HG03139 (cell line): Measurements from ENCODE around the gene CHST13.

Experiments
- ATAC-seq: cut with Tn5 transposase; IDR thresholded peaks from one replicate; pipeline ENCODE4 v1.9.1; 2021; ENCODE audit not compliant: unreplicated experiment

CHST13 gene

GRCh38 chr3:126487151-126487771 is 36.7 kb upstream of the CHST13 start:
- no peak for ATAC-seq

- ATAC-seq = no peak
Observed at GRCh38 chr3:126488185-126488584, 35.8 kb upstream of the CHST13 start.

GRCh38 chr3:126488886-126489569 is 34.9 kb upstream of the CHST13 start:
- ATAC-seq = no peak

- ATAC-seq = no peak
Observed at GRCh38 chr3:126490619-126491018, 33.3 kb upstream of the CHST13 start.

- ATAC-seq = no peak
Observed at GRCh38 chr3:126491221-126492013, 32.5 kb upstream of the CHST13 start.

- ATAC-seq = no peak
Observed at GRCh38 chr3:126493051-126493450, 30.9 kb upstream of the CHST13 start.

GRCh38 chr3:126493739-126494138 is 30.2 kb upstream of the CHST13 start:
- no peak for ATAC-seq

- ATAC-seq = no peak
Observed at GRCh38 chr3:126494204-126494969, 29.6 kb upstream of the CHST13 start.

GRCh38 chr3:126494970-126495230 is 29.1 kb upstream of the CHST13 start:
- no peak for ATAC-seq

- ATAC-seq = no peak
Observed at GRCh38 chr3:126495786-126496185, 28.2 kb upstream of the CHST13 start.

GRCh38 chr3:126496894-126497850 is 26.8 kb upstream of the CHST13 start:
- ATAC-seq = no peak

- no peak for ATAC-seq
Observed at GRCh38 chr3:126497956-126498355, 26.0 kb upstream of the CHST13 start.

GRCh38 chr3:126498461-126498860 is 25.5 kb upstream of the CHST13 start:
- no peak for ATAC-seq

GRCh38 chr3:126498929-126499328 is 25.0 kb upstream of the CHST13 start:
- no peak for ATAC-seq

GRCh38 chr3:126499401-126499800 is 24.6 kb upstream of the CHST13 start:
- ATAC-seq = no peak

GRCh38 chr3:126500016-126500415 is 23.9 kb upstream of the CHST13 start:
- no peak for ATAC-seq

GRCh38 chr3:126501054-126501453 is 22.9 kb upstream of the CHST13 start:
- ATAC-seq = no peak

- ATAC-seq = no peak
Observed at GRCh38 chr3:126501736-126502135, 22.2 kb upstream of the CHST13 start.

- no peak for ATAC-seq
Observed at GRCh38 chr3:126502656-126503055, 21.3 kb upstream of the CHST13 start.

- no peak for ATAC-seq
Observed at GRCh38 chr3:126503701-126504100, 20.3 kb upstream of the CHST13 start.
